Measurements from ENCODE around the gene ADAMTS2. TPM values are rescaled to one million over a fixed set of nuclear protein-coding genes. Genes with fewer than 3 reads are reported as not detected.

The ADAMTS2 gene
- total RNA-seq, 2 experiments from 2014 or later = not detected

DNA sequence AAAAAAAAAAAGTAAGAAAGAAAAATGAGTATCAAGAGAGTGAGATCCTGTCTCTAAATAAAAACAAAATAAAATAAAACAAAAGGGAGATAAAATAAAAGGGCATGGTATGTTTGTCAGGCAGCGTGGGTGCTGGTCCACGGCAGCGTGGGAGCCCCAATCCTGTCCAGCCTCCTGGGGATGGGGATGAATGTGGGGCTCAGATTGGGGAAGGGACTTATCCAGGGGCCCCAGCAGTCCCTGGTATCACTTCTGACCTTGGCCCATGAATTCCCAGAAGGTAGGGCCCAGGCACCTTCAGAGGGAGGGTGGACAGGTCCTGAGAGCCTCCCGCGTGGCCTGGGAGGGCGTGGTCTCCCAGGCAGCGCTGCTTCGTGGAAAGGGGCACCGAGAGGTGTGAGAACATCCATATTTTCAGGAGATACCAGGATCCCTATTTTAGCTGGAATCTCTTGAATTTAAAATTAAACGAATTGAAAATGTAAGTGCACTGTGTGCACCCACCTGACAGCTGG is 213.9 kb downstream of the ADAMTS2 start:
- Histone ChIP-seq H3K27me3 (ENCODE audit: control insufficient read depth in 1 of 2, insufficient read depth in 2 of 2, low read length in 2 of 2) (no peaks in the 10 kb centered on the region), H3K36me3 (ENCODE audit: insufficient read depth, low read length) (no peaks in the 10 kb centered on the region), H3K4me1 (ENCODE audit: insufficient read depth, low read length) (no peaks in the 10 kb centered on the region), H3K9me3 (ENCODE audit: control insufficient read depth in 1 of 2, insufficient read depth in 1 of 2, low read length in 2 of 2) (peaks cover 0 to 42% of the 10 kb centered on the region in 2 experiments), H3K4me3 (ENCODE audit: low read length) (no peak overlapping the region), H3K27ac (ENCODE audit: low read depth in 1 of 2, low read length in 2 of 2) (no peak overlapping the region)
- no peak overlapping the region for H3K4me3 Mint-ChIP-seq
- intact Hi-C loops (cut with DNase I, micrococcal nuclease) = no loop called here
- no peak for DNase-seq
- H3K27me3 Mint-ChIP-seq = no peaks in the 10 kb centered on the region
- ATAC-seq (ENCODE audit: poor library complexity) = no peak
- H3K4me1 Mint-ChIP-seq (ENCODE audit: low read depth) = no peaks in the 10 kb centered on the region
- TF ChIP-seq, protein P1, sequence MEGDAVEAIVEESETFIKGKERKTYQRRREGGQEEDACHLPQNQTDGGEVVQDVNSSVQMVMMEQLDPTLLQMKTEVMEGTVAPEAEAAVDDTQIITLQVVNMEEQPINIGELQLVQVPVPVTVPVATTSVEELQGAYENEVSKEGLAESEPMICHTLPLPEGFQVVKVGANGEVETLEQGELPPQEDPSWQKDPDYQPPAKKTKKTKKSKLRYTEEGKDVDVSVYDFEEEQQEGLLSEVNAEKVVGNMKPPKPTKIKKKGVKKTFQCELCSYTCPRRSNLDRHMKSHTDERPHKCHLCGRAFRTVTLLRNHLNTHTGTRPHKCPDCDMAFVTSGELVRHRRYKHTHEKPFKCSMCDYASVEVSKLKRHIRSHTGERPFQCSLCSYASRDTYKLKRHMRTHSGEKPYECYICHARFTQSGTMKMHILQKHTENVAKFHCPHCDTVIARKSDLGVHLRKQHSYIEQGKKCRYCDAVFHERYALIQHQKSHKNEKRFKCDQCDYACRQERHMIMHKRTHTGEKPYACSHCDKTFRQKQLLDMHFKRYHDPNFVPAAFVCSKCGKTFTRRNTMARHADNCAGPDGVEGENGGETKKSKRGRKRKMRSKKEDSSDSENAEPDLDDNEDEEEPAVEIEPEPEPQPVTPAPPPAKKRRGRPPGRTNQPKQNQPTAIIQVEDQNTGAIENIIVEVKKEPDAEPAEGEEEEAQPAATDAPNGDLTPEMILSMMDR (IDR thresholded peaks at IDR 0.05) = no peak
- ChIA-PET POLR2A (no interaction called here), CTCF (no interaction called here)
- H3K27ac Mint-ChIP-seq = no peak overlapping the region
- no peaks in the 10 kb centered on the region for H3K9me3 Mint-ChIP-seq
- no peaks in the 10 kb centered on the region for H3K36me3 Mint-ChIP-seq (ENCODE audit: low read depth)

DNA sequence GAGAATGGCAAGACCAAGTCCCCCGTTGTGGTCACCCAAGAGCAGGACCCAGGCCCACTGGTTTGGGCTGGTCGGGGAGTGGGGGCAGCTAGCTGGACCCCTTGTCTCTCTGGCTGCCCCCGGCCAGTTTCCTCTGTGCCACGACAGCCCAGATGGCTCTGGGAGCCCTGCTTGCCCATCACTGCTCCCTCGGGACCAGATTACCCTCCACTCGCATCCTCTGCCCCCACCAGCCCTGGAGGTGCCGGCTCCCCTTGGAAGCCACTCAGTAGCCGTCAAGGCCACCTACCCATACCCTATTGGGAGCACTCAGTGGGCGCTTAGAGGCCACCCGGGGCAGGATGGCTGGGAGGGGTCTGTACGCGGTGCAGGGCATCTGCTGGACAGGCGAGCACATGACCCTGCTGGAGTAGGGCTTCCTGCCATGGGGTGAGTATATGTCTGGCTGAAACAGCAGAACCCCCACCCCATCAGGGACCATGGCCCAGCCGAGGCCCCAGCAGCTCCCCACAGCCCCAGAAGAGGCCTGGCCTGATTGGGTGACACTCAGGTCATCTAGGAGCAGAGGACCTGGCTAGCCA is 215.1 kb downstream of the ADAMTS2 start:
- peak in 1 of 14 experiments; percentile 24 for DNase-seq
- POLR2A ChIA-PET = no interaction called here

GRCh38 chr5:179129607-179130071 is 215.6 kb downstream of the ADAMTS2 start:
- H3K27me3 ChIP-seq (ENCODE audit: control insufficient read depth in 1 of 2, insufficient read depth in 2 of 2, low read length in 2 of 2) = no peaks in the 10 kb centered on the region
- no peak overlapping the region for H3K4me3 ChIP-seq (ENCODE audit: low read length)
- DNase-seq (peak in 1 of 14 experiments; percentile 15), ATAC-seq (ENCODE audit: poor library complexity) (no peak)
- no peaks in the 10 kb centered on the region for H3K36me3 ChIP-seq (ENCODE audit: insufficient read depth, low read length)
- Mint-ChIP-seq H3K4me3 (no peak overlapping the region), H3K27me3 (no peaks in the 10 kb centered on the region), H3K4me1 (ENCODE audit: low read depth) (no peaks in the 10 kb centered on the region), H3K36me3 (ENCODE audit: low read depth) (no peaks in the 10 kb centered on the region), H3K9me3 (no peaks in the 10 kb centered on the region), H3K27ac (no peak overlapping the region)
- TF ChIP-seq, protein P1 (IDR thresholded peaks at IDR 0.05) = no peak
- H3K4me1 ChIP-seq (ENCODE audit: insufficient read depth, low read length) = no peaks in the 10 kb centered on the region
- peaks cover 0 to 49% of the 10 kb centered on the region in 2 experiments for H3K9me3 ChIP-seq (ENCODE audit: control insufficient read depth in 1 of 2, insufficient read depth in 1 of 2, low read length in 2 of 2)
- intact Hi-C loops (cut with DNase I, micrococcal nuclease) = no loop called here
- ChIA-PET CTCF (no interaction called here), POLR2A (no interaction called here)
- H3K27ac ChIP-seq (ENCODE audit: low read depth in 1 of 2, low read length in 2 of 2) = no peak overlapping the region

More for the DNA sequence above, 215.1 kb downstream of the ADAMTS2 start:
- H3K36me3 Mint-ChIP-seq (ENCODE audit: low read depth) = no peaks in the 10 kb centered on the region
- no peaks in the 10 kb centered on the region for H3K4me1 Mint-ChIP-seq (ENCODE audit: low read depth)
- H3K27me3 Mint-ChIP-seq = no peaks in the 10 kb centered on the region
- H3K27ac ChIP-seq (ENCODE audit: low read depth in 1 of 2, low read length in 2 of 2) = no peak overlapping the region
- TF ChIP-seq, protein P1 (IDR thresholded peaks at IDR 0.05) = no peak
- no peaks in the 10 kb centered on the region for H3K27me3 ChIP-seq (ENCODE audit: control insufficient read depth in 1 of 2, insufficient read depth in 2 of 2, low read length in 2 of 2)
- no peaks in the 10 kb centered on the region for H3K4me1 ChIP-seq (ENCODE audit: insufficient read depth, low read length)
- H3K9me3 ChIP-seq (ENCODE audit: control insufficient read depth in 1 of 2, insufficient read depth in 1 of 2, low read length in 2 of 2) = peaks cover 0 to 49% of the 10 kb centered on the region in 2 experiments
- no peaks in the 10 kb centered on the region for H3K9me3 Mint-ChIP-seq
- H3K36me3 ChIP-seq (ENCODE audit: insufficient read depth, low read length) = no peaks in the 10 kb centered on the region
- no peak overlapping the region for H3K4me3 ChIP-seq (ENCODE audit: low read length)
- intact Hi-C loops (cut with DNase I, micrococcal nuclease) = no loop called here
- H3K27ac Mint-ChIP-seq = no peak overlapping the region
- CTCF ChIA-PET = no interaction called here
- H3K4me3 Mint-ChIP-seq = no peak overlapping the region
- ATAC-seq (ENCODE audit: poor library complexity) = no peak
